Prostate gland (tissue), 2 donors: ENCODE measurements around the gene TBCCD1.

Experiments used
- POLR2A ChIP-seq: fragments of 450-650 bp; IDR thresholded peaks from one replicate; pipeline ENCODE4 v1.6.1; 2016; ENCODE audit warnings: antibody characterized with exemption, mild to moderate bottlenecking
- TF ChIP-seq, protein P1 (sequence below), 4 experiments: fragments of 200-600 bp in 2 of 4; fragments of 450-650 bp in 2 of 4; sonication (generic) in 2 of 4; IDR thresholded peaks; 1 replicate in 3 of 4; 2 replicates in 1 of 4; pipeline ENCODE4 v1.5.1; 2016 to 2019; ENCODE audit warnings: antibody characterized with exemption in 4 of 4, mild to moderate bottlenecking in 2 of 4, moderate library complexity in 2 of 4

DNA sequence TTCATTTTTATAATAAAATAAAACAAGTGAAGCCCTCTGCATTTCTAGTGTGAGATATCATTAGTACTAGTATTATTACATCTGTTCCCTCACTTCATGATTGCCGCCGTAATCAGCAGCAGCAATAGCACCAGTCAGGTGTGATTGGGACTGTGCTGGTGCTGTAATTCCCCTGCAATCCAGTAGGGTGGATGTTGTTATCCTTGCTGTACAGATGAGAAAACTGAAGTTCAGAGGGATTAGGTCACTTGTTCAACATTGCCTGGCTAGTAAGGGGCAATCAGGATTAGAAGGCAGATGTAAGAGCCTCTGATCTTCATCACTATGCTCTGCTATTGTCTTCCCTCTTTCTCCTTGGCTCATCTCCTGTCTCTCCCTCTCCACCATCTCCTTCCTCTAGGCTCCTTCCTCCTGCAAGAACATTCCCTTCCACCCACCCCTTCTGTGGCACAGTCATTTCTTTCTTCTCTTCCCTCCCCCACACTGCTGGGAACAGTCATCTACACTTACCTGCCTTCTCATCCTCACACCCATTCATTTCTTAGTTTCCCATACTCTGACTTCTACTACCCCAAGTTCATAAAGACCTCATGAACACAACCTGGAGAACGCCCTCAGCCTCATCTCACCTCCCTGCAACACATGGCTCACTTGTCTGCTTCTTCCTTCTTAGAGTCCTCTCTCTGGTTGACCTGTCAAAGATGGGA is 52.7 kb downstream of the TBCCD1 start:
- TF ChIP-seq POLR2A: no peak
- TF ChIP-seq, protein P1, sequence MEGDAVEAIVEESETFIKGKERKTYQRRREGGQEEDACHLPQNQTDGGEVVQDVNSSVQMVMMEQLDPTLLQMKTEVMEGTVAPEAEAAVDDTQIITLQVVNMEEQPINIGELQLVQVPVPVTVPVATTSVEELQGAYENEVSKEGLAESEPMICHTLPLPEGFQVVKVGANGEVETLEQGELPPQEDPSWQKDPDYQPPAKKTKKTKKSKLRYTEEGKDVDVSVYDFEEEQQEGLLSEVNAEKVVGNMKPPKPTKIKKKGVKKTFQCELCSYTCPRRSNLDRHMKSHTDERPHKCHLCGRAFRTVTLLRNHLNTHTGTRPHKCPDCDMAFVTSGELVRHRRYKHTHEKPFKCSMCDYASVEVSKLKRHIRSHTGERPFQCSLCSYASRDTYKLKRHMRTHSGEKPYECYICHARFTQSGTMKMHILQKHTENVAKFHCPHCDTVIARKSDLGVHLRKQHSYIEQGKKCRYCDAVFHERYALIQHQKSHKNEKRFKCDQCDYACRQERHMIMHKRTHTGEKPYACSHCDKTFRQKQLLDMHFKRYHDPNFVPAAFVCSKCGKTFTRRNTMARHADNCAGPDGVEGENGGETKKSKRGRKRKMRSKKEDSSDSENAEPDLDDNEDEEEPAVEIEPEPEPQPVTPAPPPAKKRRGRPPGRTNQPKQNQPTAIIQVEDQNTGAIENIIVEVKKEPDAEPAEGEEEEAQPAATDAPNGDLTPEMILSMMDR (IDR thresholded peaks at IDR 0.05): no peak
